GM12864 (cell line): Measurements from ENCODE around the gene TBC1D14.
A peak's percentile ranks its signal among the peaks of the same experiment; 100 is the strongest.
"Not testable (repeated sequence)": the region's sequence is repeated elsewhere in the genome, so short reads cannot be mapped to it uniquely, and the experiment has no call there.

Source experiments
- DNase-seq: peaks from one replicate; pipeline ENCODE4 v3.0.0-alpha.2; 2011; ENCODE audit warnings: low read depth
- H3K4me3 ChIP-seq: 2 replicates; pipeline ENCODE4 v1.5.1; 2011; ENCODE audit warnings: mild to moderate bottlenecking, low read depth, low read length, control low read depth
- TF ChIP-seq, protein P1 (sequence below): IDR thresholded peaks from 2 replicates; pipeline ENCODE4 v1.5.1; 2011; ENCODE audit warnings: low read depth, mild to moderate bottlenecking, moderate library complexity, low read length, control low read depth, inconsistent platforms; ENCODE audit errors: missing control alignments

Gene TBC1D14

DNA sequence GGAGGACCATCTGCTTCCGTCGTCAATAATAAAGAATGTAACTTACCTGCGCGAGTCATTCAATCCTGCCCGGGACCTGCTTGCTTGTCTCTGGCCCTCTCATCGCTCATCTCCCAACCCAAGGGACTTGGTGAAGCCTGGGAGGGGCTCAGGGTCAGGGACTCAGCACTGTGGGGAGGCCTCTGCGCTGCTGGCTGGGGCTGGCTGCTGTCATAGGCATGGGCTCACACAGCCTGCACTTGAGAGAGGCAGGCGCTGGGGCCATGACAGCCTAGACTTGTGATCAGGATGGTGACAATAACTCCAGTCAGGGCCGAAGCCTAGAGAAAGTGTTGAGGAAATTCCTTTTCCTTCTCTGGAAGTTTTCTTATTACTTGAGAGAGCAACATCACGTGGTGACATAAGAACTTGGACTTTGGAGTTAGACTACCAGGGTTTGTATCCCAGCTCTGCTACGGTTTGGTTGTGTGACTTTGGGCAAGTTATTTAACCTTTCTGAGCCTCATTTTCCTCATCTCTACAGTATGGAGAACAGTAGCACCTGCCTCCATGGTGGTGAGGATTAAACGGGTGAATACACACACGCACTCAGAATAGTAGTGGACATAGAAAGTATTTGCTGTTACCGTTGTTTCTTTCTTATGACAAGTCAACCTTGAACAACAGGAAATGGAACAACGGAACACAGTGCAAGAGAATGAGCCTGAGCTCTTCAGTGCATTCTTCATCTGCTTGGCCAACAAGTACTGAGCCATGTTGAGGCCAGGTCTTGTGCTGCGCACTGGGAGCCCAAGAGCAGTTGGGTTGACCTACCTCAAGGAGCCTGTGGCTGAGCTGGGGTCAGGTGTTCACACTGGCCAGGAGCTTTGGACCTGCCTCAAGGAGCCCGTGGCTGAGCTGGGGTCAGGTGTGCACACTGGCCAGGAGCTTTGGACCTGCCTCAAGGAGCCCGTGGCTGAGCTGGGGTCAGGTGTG is 60.5 kb downstream of the TBC1D14 start:
- TF ChIP-seq, protein P1, sequence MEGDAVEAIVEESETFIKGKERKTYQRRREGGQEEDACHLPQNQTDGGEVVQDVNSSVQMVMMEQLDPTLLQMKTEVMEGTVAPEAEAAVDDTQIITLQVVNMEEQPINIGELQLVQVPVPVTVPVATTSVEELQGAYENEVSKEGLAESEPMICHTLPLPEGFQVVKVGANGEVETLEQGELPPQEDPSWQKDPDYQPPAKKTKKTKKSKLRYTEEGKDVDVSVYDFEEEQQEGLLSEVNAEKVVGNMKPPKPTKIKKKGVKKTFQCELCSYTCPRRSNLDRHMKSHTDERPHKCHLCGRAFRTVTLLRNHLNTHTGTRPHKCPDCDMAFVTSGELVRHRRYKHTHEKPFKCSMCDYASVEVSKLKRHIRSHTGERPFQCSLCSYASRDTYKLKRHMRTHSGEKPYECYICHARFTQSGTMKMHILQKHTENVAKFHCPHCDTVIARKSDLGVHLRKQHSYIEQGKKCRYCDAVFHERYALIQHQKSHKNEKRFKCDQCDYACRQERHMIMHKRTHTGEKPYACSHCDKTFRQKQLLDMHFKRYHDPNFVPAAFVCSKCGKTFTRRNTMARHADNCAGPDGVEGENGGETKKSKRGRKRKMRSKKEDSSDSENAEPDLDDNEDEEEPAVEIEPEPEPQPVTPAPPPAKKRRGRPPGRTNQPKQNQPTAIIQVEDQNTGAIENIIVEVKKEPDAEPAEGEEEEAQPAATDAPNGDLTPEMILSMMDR = no peak
- DNase-seq = peak; percentile 62
- no peak overlapping the region for H3K4me3 ChIP-seq

DNA sequence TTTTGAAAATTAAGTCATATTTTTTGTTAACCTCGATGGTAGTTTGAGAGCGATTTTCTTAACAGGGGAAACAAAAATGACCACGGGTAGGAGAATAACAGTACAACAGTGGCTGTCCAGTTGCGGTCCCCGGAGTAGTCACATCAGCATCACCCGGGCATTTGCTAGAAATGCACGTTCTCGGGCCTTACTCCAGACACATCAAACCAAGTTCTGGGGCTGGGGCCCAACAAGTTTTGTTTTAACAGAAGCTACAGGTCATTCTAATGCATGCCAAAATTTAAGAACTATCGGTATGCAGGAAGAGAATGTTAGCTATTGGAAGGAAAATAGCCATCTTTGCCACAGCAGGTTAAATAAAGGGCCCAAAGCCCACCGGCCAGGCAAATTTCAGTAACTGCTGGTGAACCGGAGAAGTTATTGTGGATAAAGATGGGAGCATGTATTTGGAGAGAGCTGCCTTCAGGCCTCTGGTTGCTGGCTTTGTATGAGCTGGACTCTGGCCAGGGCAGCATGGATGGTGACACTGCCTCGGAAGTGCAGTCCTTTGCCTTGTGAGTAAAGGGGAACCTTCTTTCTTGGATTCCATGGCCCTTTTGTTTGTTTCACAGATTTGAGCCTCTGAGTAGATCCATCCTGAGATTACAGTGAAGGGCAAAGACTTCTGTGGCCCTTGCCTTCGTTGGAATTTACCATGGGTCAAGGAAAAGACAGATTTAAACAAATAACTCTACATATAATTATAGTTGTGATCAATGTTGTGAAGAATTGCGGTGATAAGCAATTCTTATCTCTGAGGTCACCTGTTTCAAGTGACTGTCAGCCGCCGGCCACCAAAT is 62.1 kb downstream of the TBC1D14 start:
- H3K4me3 ChIP-seq = no peak overlapping the region
- DNase-seq = no peak
- TF ChIP-seq, protein P1 = no peak

DNA sequence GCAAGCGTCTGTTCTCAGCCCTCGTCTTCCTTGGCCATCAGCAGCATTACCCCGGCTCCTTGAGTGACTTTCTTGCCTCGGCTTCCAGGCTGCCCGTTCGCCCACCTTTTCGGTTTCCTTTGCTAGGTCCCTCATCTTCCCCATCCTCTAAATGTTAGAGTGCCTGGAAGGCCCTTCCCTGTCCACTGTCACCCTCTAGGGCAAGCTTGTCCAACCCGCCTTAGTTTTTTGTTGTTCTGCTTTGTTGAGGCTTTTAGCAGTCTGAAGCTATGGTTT is 62.7 kb downstream of the TBC1D14 start:
- TF ChIP-seq, protein P1 = no peak
- DNase-seq = no peak

DNA sequence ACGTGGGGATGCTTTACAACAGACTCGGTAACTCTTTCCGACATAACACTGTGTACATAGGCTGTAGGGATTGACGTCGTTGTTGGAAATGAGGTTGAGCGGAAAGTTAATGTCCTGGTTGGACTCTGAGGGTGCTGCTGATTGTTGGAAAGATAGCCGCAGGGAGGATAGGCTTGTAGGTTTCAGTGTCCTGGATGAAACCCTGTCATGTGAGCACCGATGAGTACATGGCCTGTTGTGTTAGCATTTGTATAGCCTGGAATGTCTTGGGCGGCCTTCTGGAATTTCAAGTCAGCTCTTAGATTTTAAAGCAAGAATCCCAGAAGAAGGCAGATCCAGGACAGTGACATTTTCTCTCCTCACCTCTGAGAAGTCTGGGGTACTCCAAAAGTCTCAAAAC is 63.3 kb downstream of the TBC1D14 start:
- TF ChIP-seq, protein P1 = no peak
- DNase-seq = no peak
- no peak overlapping the region for H3K4me3 ChIP-seq

More for the DNA sequence above, 62.7 kb downstream of the TBC1D14 start:
- H3K4me3 ChIP-seq = no peak overlapping the region

DNA sequence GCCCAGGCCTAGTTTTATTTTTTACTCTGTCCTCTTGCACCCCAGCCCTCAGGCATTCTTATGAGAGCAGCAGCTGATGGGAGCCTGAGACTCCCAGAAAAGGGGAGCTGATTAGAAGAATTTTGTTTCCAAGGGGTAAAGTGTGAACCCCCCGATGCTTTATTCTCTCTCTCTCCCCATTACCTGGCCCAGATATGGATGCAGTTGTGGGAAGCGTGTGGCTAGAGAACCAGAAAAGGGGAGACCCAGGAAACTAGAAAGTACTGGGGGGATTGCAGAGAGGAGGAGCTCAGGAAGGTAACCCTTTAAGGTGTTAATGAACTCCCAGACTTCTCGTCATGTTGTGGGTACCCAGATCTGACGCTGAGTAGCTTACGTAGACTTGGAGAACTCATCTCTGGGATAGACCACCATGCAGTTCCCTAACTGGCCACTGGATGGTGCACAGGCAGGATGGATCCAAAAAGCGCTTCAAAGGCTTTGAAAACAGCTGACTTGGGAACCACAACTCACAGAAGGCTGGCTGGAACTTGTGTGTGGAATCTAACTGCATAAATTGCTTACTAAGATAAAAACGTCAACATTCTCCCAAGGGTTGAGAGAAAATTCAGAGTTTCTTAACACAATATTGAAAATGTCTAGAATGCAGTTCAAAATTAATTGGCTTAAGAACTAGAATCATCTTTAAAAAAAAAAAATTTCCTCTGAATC is 64.7 kb downstream of the TBC1D14 start:
- TF ChIP-seq, protein P1 = peak; percentile 99
- peak; percentile 57 for DNase-seq
- H3K4me3 ChIP-seq = no peak overlapping the region

DNA sequence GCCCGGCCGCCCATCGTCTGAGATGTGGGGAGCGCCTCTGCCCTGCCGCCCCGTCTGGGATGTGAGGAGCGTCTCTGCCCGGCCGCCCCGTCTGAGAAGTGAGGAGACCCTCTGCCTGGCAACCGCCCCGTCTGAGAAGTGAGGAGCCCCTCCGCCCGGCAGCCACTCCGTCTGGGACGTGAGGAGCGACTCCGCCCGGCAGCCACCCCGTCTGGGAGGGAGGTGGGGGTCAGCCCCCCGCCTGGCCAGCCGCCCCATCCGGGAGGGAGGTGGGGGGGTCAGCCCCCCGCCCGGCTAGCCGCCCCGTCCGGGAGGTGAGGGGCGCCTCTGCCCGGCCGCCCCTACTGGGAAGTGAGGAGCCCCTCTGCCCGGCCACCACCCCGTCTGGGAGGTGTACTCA is 68.2 kb downstream of the TBC1D14 start:
- DNase-seq, H3K4me3 ChIP-seq: not testable (repeated sequence)

DNA sequence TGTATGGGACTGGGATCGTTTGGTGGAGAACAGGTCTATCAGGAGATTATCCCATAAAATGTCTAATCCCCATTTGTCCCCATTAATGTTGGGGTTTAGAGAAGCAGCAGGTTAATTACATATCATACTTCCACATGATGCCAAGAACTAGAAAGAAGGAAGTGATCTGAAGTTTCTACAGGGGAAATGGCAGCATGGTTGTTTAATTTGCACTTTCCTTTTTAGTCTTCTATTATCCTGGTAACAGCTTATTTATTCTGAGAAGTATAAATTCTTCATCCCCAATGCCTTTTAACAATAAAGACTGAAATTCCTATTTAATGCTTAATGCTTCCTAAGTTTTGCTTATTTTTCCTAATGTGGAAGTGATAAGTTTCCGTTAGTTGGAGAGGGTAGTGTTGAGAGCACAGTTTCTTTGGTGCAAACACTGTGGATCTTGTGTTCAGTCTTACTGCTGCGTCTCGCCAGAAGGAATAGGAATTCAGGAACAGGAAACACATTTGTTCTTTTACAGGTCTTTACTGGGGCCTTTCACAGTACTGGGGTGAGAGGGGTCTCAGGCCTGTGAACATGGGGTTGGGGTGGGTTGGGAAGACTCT is 74.0 kb downstream of the TBC1D14 start:
- no peak overlapping the region for H3K4me3 ChIP-seq
- TF ChIP-seq, protein P1 = no peak
- DNase-seq = no peak
